BLaER1 treated with 17β-estradiol and CSF1 and Interleukin-3, amounts not matched to agents 10 nM and 100 nM (cell line): Measurements from ENCODE around the gene NUDCD2.

Source experiments
- H3K27ac ChIP-seq, 11 experiments: shearing (Covaris generic); formaldehyde crosslinking; 2 replicates each; pipeline ENCODE4 v1.8.1; 2022
- H3K27me3 ChIP-seq, 11 experiments: shearing (Covaris generic); formaldehyde crosslinking; 2 replicates each; pipeline ENCODE4 v1.8.1; 2022
- H3K36me3 ChIP-seq, 11 experiments: shearing (Covaris generic); formaldehyde crosslinking; 2 replicates each; pipeline ENCODE4 v1.8.1; 2022
- H3K4me1 ChIP-seq, 10 experiments: shearing (Covaris generic); formaldehyde crosslinking; 2 replicates each; pipeline ENCODE4 v1.8.1; 2022
- H3K4me2 ChIP-seq, 11 experiments: shearing (Covaris generic); formaldehyde crosslinking; 2 replicates each; pipeline ENCODE4 v1.8.1; 2022
- H3K4me3 ChIP-seq, 10 experiments: shearing (Covaris generic); formaldehyde crosslinking; 2 replicates each; pipeline ENCODE4 v1.8.1; 2022
- H3K9ac ChIP-seq, 11 experiments: shearing (Covaris generic); formaldehyde crosslinking; 2 replicates each; pipeline ENCODE4 v1.8.1; 2022
- H3K9me3 ChIP-seq, 11 experiments: shearing (Covaris generic); formaldehyde crosslinking; replicated peaks in 1 of 11; 2 replicates each; pipeline ENCODE4 v1.8.1; 2022
- H4K20me1 ChIP-seq, 11 experiments: shearing (Covaris generic); formaldehyde crosslinking; 2 replicates each; pipeline ENCODE4 v1.8.1; 2022
- Cebpa-rat ChIP-seq, 11 experiments: shearing (Covaris generic); IDR thresholded peaks; 2 replicates each; pipeline ENCODE4 v1.8.1; 2022

NUDCD2 gene

DNA sequence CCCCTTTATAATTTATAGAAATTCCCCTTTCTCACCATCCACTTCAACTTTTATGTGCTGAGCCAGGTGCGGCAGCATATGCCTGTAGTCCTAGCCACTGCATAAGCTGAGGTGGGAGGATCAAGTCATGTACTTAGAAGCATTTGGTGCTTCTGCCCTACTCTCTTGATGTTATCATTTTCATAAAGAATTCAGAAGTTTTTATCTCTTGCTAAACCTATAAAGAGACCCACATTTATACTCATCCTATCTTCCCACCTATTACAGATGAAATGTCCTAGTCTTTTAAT lies 19.0 kb upstream of the NUDCD2 start:
- no peak for TF ChIP-seq Cebpa-rat (IDR thresholded peaks at IDR 0.05)
- H3K36me3 ChIP-seq: peaks cover 0 to 100% (median 84%) of the 10 kb centered on the region in 11 experiments; a peak in 19 of 22 replicates
- peaks cover 0 to 10% (median 0%) of the 10 kb centered on the region in 10 experiments; a peak in 2 of 20 replicates for H3K4me1 ChIP-seq
- H3K4me2 ChIP-seq: no peak overlapping the region
- H4K20me1 ChIP-seq: no peaks in the 10 kb centered on the region
- no peak overlapping the region for H3K9ac ChIP-seq
- H3K27me3 ChIP-seq: no peaks in the 10 kb centered on the region
- H3K9me3 ChIP-seq: no peaks in the 10 kb centered on the region
- H3K27ac ChIP-seq: no peak overlapping the region
- no peak overlapping the region for H3K4me3 ChIP-seq

GRCh38 chr5:163478126-163478981 lies 18.5 kb upstream of the NUDCD2 start:
- peaks cover 0 to 100% (median 82%) of the 10 kb centered on the region in 11 experiments; a peak in 19 of 22 replicates for H3K36me3 ChIP-seq

DNA sequence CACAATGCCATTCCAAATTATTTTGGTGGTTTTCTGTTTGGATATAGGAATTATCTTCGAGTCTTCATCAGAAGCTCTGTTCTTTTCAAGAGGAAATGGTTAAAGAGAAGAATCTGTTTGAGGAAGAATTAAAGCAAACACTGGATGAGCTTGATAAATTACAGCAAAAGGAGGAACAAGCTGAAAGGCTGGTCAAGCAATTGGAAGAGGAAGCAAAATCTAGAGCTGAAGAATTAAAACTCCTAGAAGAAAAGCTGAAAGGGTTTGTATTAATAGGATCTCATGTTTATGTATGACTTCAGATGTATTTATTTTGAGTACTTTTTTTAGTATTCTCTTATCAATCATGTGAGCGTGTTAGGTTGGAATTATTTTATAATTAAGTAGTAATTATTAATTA lies 15.5 kb upstream of the NUDCD2 start:
- Histone ChIP-seq H3K9ac (no peak overlapping the region), H3K27me3 (no peaks in the 10 kb centered on the region), H3K27ac (no peak overlapping the region), H3K4me1 (peaks cover 0 to 10% (median 0%) of the 10 kb centered on the region in 10 experiments; a peak in 2 of 20 replicates), H3K9me3 (no peaks in the 10 kb centered on the region), H3K36me3 (peaks cover 1 to 100% (median 90%) of the 10 kb centered on the region in 11 experiments; a peak in 21 of 22 replicates), H3K4me3 (no peak overlapping the region), H4K20me1 (peaks cover 0 to 2% (median 0%) of the 10 kb centered on the region in 11 experiments; a peak in 1 of 22 replicates), H3K4me2 (no peak overlapping the region; a peak in 1 of 22 replicates)
- no peak for TF ChIP-seq Cebpa-rat (IDR thresholded peaks at IDR 0.05)

More at GRCh38 chr5:163478126-163478981, 18.5 kb upstream of the NUDCD2 start:
- Histone ChIP-seq H3K27ac (no peak overlapping the region), H3K4me1 (peaks cover 0 to 10% (median 0%) of the 10 kb centered on the region in 10 experiments; a peak in 2 of 20 replicates), H3K27me3 (no peaks in the 10 kb centered on the region), H4K20me1 (no peaks in the 10 kb centered on the region), H3K9me3 (no peaks in the 10 kb centered on the region), H3K4me3 (no peak overlapping the region), H3K9ac (no peak overlapping the region), H3K4me2 (no peak overlapping the region)
- TF ChIP-seq Cebpa-rat (IDR thresholded peaks at IDR 0.05): no peak

DNA sequence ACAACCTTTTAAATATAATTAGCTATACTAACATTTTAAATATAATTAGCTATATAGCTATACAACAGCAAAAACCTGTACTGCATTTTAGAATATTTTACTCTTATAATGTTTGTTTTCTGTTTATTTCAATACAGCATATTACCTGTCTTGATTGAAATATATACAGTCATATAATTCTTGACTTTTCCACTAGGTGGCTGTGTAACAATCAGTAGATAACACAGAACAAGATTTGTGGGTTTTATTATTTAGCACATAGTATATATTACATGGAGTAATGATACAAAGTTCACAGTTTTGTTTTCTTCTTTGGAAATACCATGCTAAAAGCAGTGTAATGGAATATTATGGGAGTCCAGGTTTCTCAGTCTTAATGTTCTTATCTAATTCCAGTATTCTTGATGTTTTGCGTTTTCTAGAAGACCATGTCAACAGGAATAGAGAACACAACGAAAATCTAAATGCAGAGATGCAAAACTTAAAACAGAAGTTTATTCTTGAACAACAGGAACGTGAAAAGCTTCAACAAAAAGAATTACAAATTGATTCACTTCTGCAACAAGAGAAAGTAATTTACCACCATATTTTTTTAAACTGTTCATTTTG lies 13.8 kb upstream of the NUDCD2 start:
- Histone ChIP-seq H4K20me1 (peaks cover 0 to 5% (median 0%) of the 10 kb centered on the region in 11 experiments; a peak in 1 of 22 replicates), H3K4me1 (peaks cover 0 to 10% (median 0%) of the 10 kb centered on the region in 10 experiments; a peak in 2 of 20 replicates), H3K4me3 (no peak overlapping the region), H3K4me2 (no peak overlapping the region), H3K9me3 (no peaks in the 10 kb centered on the region), H3K9ac (no peak overlapping the region), H3K36me3 (peaks cover 7 to 100% (median 91%) of the 10 kb centered on the region in 11 experiments; a peak in 21 of 22 replicates), H3K27ac (no peak overlapping the region), H3K27me3 (no peaks in the 10 kb centered on the region)
- no peak for TF ChIP-seq Cebpa-rat (IDR thresholded peaks at IDR 0.05)

DNA sequence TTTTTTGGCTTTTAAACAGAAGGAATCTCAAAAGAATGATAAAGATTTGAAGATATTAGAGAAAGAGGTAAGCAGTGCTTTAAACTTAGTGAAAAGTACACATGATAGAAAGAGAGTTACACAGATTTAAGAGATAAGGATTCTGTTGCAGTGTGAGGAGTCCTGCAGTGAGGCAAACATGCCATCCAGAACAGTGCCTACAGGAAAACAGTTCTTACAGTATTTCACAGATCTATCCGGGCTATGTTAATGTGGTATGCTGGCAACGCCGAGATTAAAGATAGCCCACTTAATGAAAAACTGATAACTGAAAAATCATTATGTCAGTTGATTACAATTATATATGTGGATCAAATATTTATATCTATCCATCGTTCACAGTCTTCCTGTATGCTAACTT lies 7.8 kb upstream of the NUDCD2 start:
- peaks cover 0 to 9% (median 4%) of the 10 kb centered on the region in 10 experiments; a peak in 12 of 20 replicates for H3K4me1 ChIP-seq
- H3K36me3 ChIP-seq: peaks cover 7 to 87% (median 77%) of the 10 kb centered on the region in 11 experiments; a peak in 21 of 22 replicates
- peaks cover 0 to 8% (median 0%) of the 10 kb centered on the region in 11 experiments; a peak in 1 of 22 replicates for H4K20me1 ChIP-seq
- no peaks in the 10 kb centered on the region for H3K27me3 ChIP-seq
- H3K27ac ChIP-seq: no peak overlapping the region
- no peak overlapping the region for H3K4me2 ChIP-seq
- no peaks in the 10 kb centered on the region for H3K9me3 ChIP-seq
- no peak for TF ChIP-seq Cebpa-rat (IDR thresholded peaks at IDR 0.05)
- H3K4me3 ChIP-seq: no peak overlapping the region
- no peak overlapping the region for H3K9ac ChIP-seq

DNA sequence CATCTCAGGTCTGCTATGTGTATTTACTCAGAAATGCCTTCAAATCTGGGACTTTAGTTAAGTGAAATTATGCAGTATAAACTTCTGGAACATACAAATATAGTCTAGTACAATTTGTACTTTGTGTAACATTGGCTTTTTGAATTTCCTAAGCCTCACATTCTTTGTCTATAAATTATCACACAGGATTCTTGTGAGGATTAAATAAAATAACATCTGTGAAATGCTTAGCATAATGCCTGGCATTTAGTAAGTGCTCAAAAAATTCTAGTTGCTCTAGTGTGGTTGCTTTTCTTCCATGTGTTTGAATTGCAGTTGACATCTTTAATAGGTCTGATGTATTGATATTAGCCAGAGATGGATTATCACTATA lies 3.1 kb upstream of the NUDCD2 start:
- Histone ChIP-seq H3K4me3 (0 out of 20 replicates have a peak overlapping the region, but pooled peaks of 1 of the 10 experiments have one; percentile 88), H3K4me1 (peaks cover 18 to 30% (median 23%) of the 10 kb centered on the region in 10 experiments), H3K9me3 (no peaks in the 10 kb centered on the region), H3K9ac (peak overlapping the region in 1 of 11 experiments; percentile 97; a peak in 2 of 22 replicates), H3K27ac (peak overlapping the region in 6 of 11 experiments; percentile 19 to 96 (median 90); a peak in 4 of 22 replicates), H4K20me1 (0 out of 22 replicates have a peak, but pooled peaks cover 0 to 8% (median 0%) of the 10 kb centered on the region in 11 experiments), H3K4me2 (peak overlapping the region in 10 of 11 experiments; percentile 82 to 99 (median 92); a peak in 14 of 22 replicates), H3K36me3 (peaks cover 0 to 41% (median 33%) of the 10 kb centered on the region in 11 experiments; a peak in 17 of 22 replicates), H3K27me3 (no peaks in the 10 kb centered on the region)
- no peak for TF ChIP-seq Cebpa-rat (IDR thresholded peaks at IDR 0.05)

- H3K27me3 ChIP-seq: no peaks in the 10 kb centered on the region
- peak within 1 kb of the TSS; percentile 88 to 98 (median 94) for H3K9ac ChIP-seq
- H3K27ac ChIP-seq: peak within 1 kb of the TSS; percentile 89 to 99 (median 96)
- peak within 1 kb of the TSS; percentile 88 to 99 (median 95) for H3K4me2 ChIP-seq
- peaks cover 5 to 35% (median 29%) of the 10 kb centered on the region in 11 experiments for H3K36me3 ChIP-seq
- peak within 1 kb of the TSS; percentile 67 to 88 (median 76) for H3K4me3 ChIP-seq
- no peaks in the 10 kb centered on the region for H3K9me3 ChIP-seq
- H3K4me1 ChIP-seq: peaks cover 21 to 36% (median 28%) of the 10 kb centered on the region in 10 experiments
- no peak for TF ChIP-seq Cebpa-rat (IDR thresholded peaks at IDR 0.05)
- 0 out of 22 replicates have a peak, but pooled peaks cover 0 to 4% (median 0%) of the 10 kb centered on the region in 11 experiments for H4K20me1 ChIP-seq
Observed at GRCh38 chr5:163460562-163461171, 765 bp upstream of the NUDCD2 start, which contains the start of gene HMMR. Gene HMMR, plus strand, starts transcription at chr5:163460632. Its CDS starts 61 bp downstream, at chr5:163460693.

GRCh38 chr5:163459462-163459818 lies 462 bp downstream of the NUDCD2 start:
- H3K4me1 ChIP-seq: peaks cover 21 to 36% (median 28%) of the 10 kb centered on the region in 10 experiments
- H3K36me3 ChIP-seq: peaks cover 17 to 35% (median 29%) of the 10 kb centered on the region in 11 experiments
- TF ChIP-seq Cebpa-rat (IDR thresholded peaks at IDR 0.05): no peak

More at GRCh38 chr5:163459462-163459818, 462 bp downstream of the NUDCD2 start:
- H3K4me2 ChIP-seq: peak overlapping the region; percentile 84 to 95 (median 90)
- H3K4me3 ChIP-seq: peak overlapping the region; percentile 64 to 83 (median 76)
- 0 out of 22 replicates have a peak, but pooled peaks cover 0 to 3% (median 0%) of the 10 kb centered on the region in 11 experiments for H4K20me1 ChIP-seq
- H3K27me3 ChIP-seq: no peaks in the 10 kb centered on the region
- H3K9me3 ChIP-seq: no peaks in the 10 kb centered on the region
- H3K27ac ChIP-seq: peak overlapping the region; percentile 89 to 99 (median 96)
- H3K9ac ChIP-seq: peak overlapping the region; percentile 88 to 98 (median 94)
